ENCODE results near the gene JAG2.

- TF ChIP-seq, protein P1, sequence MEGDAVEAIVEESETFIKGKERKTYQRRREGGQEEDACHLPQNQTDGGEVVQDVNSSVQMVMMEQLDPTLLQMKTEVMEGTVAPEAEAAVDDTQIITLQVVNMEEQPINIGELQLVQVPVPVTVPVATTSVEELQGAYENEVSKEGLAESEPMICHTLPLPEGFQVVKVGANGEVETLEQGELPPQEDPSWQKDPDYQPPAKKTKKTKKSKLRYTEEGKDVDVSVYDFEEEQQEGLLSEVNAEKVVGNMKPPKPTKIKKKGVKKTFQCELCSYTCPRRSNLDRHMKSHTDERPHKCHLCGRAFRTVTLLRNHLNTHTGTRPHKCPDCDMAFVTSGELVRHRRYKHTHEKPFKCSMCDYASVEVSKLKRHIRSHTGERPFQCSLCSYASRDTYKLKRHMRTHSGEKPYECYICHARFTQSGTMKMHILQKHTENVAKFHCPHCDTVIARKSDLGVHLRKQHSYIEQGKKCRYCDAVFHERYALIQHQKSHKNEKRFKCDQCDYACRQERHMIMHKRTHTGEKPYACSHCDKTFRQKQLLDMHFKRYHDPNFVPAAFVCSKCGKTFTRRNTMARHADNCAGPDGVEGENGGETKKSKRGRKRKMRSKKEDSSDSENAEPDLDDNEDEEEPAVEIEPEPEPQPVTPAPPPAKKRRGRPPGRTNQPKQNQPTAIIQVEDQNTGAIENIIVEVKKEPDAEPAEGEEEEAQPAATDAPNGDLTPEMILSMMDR (CRISPR knock-in tag; IDR thresholded peaks at IDR 0.05), result peak; percentile 46
- no peak for TF ChIP-seq IKZF1 (IDR thresholded peaks at IDR 0.05)
Measured at GRCh38 chr14:105207460-105207901, 38.9 kb upstream of the JAG2 start.
